Omental fat pad (tissue), 4 donors: ENCODE results near the gene EPS8. TPM values are rescaled to one million over a fixed set of nuclear protein-coding genes. Genes with fewer than 3 reads are reported as not detected.
A peak's percentile ranks its signal among the peaks of the same experiment; 100 is the strongest.

Experiments used
- ATAC-seq: fragments of 150-250 bp; one replicate; pipeline ENCODE4 v1.9.1; 2016; ENCODE audit warnings: mild to moderate bottlenecking, moderate library complexity; ENCODE audit not compliant: low FRiP score
- DNase-seq: peaks from one replicate; pipeline ENCODE4 v3.0.0-alpha.2; 2019; ENCODE audit warnings: low spot score
- total RNA-seq, 4 donors: library from RNA; depleted of rRNA; stranded (reverse); fragments of >200 nt; gene quantifications; one replicate each; pipeline ENCODE4 v1.1.0, GENCODE V29; 2016
- TF ChIP-seq, protein P1 (sequence below), 3 donors: fragments of 450-650 bp; IDR thresholded peaks; one replicate each; pipeline ENCODE4 v1.5.1; 2016 to 2017; ENCODE audit warnings: antibody characterized with exemption in 3 of 3, mild to moderate bottlenecking in 3 of 3, moderate library complexity in 2 of 3

Gene EPS8
- total RNA-seq, 4 donors from 2014 or later, result 181 to 354 (median 226) TPM

DNA sequence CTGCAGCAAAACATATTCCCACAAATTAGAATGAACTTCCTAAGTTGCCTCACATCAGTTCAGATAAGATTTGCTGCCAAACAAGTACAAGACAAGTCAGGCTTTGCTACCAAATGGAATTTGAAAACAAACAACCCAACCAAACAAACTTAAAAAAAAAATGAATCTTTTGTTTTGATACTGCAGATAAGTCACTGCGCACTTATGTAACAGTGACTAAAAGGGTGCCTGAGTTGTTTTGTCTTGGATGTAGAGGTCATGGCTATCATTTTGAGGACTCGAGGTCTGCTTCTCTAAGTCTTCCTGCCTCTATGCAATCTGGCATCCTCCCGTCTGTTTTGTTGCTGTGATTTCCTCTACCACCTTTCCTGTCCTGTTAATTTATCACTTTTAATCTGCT, 11.1 kb upstream of the EPS8 start:
- TF ChIP-seq, protein P1, sequence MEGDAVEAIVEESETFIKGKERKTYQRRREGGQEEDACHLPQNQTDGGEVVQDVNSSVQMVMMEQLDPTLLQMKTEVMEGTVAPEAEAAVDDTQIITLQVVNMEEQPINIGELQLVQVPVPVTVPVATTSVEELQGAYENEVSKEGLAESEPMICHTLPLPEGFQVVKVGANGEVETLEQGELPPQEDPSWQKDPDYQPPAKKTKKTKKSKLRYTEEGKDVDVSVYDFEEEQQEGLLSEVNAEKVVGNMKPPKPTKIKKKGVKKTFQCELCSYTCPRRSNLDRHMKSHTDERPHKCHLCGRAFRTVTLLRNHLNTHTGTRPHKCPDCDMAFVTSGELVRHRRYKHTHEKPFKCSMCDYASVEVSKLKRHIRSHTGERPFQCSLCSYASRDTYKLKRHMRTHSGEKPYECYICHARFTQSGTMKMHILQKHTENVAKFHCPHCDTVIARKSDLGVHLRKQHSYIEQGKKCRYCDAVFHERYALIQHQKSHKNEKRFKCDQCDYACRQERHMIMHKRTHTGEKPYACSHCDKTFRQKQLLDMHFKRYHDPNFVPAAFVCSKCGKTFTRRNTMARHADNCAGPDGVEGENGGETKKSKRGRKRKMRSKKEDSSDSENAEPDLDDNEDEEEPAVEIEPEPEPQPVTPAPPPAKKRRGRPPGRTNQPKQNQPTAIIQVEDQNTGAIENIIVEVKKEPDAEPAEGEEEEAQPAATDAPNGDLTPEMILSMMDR (IDR thresholded peaks at IDR 0.05), result no peak
- DNase-seq, result no peak
- no peak for ATAC-seq

DNA sequence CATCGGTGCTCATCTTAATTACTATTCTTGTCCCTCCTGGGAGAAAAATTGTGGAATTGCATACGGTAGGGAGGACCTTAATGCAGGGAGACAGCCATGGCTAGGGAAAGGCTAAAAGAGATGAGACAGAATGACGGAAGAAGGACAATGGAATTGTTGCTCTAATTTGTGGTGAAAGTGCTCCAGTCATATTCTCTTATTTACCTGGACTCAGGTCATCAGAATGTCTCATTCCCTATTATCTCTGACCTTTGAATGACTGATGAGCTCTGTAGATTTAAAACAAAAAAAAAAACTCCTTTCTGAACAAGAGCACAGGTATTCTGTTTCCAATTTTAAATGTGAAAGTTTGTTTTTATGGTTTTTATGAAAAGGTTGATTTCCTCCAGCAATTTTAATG, 8.6 kb upstream of the EPS8 start:
- TF ChIP-seq, protein P1 (IDR thresholded peaks at IDR 0.05), result no peak
- ATAC-seq (no peak), DNase-seq (no peak)

DNA sequence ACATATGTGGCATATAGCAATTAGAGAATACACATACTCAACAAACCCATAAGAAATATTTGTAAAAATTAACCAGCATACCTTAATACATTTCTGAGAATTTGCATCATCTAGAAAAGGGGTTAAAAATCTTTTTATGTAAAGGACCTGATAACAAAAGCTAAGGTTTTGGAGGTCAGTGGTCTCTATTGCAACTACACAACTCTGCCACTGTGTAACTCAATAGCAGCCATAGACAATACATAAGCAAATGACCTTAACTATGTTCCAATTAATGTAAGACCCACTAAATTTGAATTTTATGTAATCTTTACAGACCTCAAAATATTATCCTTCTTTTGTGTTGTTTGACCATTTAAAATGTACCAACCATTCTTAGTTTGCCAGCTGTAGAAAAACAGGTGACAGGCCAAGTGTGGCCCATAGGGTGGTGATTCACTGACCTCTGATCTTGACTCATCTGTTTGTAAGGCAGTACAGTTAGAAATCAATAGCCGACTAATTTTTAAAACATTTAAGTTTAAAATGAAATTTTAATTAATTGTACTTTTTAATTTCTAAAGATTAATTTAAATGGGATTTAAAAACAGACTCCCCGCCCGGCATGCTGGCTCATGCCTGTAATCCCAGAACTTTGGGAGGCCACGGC, 7.4 kb upstream of the EPS8 start:
- no peak for DNase-seq
- TF ChIP-seq, protein P1 (IDR thresholded peaks at IDR 0.05), result no peak
- no peak for ATAC-seq

DNA sequence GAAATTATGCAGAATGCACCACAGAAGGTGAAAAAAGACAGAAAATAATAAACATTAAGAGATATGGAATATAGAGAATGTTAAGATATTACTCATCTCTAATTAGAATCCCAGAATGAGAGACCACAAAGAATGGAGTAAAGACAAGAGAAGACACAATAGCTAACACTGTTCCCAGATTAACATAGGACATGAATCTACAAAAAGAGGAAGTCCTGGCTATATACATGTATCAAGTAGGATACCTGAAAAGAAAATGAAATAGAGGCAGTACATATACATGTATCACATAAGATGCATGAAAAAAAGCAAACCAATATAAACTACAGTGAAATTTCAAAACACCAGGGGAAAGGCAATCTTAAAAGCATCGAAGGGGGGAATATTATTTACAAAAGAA, 5.6 kb upstream of the EPS8 start:
- DNase-seq (no peak), ATAC-seq (no peak)
- TF ChIP-seq, protein P1 (IDR thresholded peaks at IDR 0.05), result no peak

DNA sequence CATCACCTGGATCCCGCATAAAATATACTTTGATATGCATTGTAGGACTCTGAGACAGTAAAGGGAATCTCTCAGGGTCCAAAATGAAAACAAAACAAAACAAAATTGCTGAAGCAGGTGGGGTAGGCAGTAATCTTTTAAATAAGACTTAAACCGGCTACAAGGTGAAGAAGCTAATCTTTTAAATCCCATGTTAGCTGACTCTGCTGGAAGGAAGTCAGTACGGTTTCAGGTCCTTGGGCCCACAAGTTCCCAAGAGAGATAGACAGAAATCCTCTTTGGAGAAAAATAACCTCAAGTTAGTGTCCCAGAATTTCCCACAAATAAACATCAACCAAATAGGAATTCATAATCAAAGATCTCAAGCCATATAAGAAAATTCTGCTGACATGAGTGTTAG, 5.0 kb upstream of the EPS8 start:
- ATAC-seq, result no peak
- DNase-seq, result no peak
- TF ChIP-seq, protein P1 (IDR thresholded peaks at IDR 0.05), result no peak

DNA sequence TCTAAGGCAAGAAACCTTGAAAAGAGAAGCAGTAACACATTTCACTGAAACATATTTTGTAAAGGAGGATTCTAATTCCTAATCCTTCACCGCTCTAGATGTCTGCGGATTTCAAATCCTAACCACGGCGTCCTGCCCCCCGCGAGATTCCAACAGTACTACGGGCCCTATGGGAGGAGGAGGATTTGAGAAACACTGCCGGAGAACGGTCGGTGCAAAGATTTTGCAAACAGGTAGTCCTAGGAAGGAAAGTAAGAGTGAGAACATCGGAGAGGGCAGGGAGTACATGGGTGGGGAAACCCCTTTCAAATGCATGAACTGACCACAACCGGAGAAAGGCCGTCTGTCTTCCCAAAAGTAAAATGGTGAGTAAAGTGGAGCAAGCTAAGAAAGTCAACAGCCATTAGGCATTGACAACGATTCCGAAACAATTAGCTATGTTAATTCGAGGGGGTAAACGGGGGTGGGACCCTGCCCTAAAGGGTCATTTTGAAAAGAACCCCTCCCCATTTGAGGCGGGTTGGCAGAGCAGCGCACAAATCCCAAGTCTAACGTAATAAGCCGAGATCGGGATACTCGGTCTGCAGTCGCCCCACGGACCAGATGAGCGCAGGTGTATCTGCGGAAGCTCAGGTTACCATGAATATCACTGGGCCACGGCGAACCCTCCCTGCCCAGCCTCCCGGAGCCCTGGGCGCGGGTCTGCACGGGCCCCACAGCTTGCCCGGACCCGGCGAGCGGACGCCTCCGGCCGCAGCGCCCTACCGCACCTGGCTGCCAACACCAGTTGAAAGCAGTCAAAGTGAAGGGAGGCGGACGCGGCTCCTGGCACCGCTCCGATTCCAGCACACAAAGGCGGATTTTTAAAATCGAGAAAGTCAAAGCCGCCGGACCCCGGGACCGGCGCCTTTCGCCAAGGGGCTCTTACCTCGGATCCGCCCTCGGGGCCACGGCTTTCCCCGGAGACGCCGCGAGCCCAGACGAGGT, 662 bp downstream of the EPS8 start:
- TF ChIP-seq, protein P1 (IDR thresholded peaks at IDR 0.05), result no peak
- ATAC-seq, result peak; percentile 55
- no peak for DNase-seq
